ENCODE data around the gene RAD9B. TPM values are rescaled to one million over a fixed set of nuclear protein-coding genes. Genes with fewer than 3 reads are reported as not detected.
A peak's percentile ranks its signal among the peaks of the same experiment; 100 is the strongest.

RAD9B gene
- total RNA-seq, 4 donors from 2014 or later, result 0.31 to 0.60 TPM; not detected in 2

GRCh38 chr12:110546339-110546738, 44.2 kb downstream of the RAD9B start:
- TF ChIP-seq CTCF (IDR thresholded peaks at IDR 0.05), result no peak
- DNase-seq (ENCODE audit: low spot score), result no peak
- ATAC-seq (ENCODE audit: low FRiP score), result peak; percentile 63

- ATAC-seq (ENCODE audit: low FRiP score) (no peak), DNase-seq (ENCODE audit: low spot score) (no peak)
- no peak for TF ChIP-seq CTCF (IDR thresholded peaks at IDR 0.05)
These were observed 45.0 kb downstream of the RAD9B start for GRCh38 chr12:110547090-110547489.

GRCh38 chr12:110548678-110549077, 46.5 kb downstream of the RAD9B start:
- no peak for DNase-seq (ENCODE audit: low spot score)
- peak; percentile 39 for ATAC-seq (ENCODE audit: low FRiP score)
- TF ChIP-seq CTCF (IDR thresholded peaks at IDR 0.05), result no peak

- TF ChIP-seq CTCF (IDR thresholded peaks at IDR 0.05), result no peak
- no peak for ATAC-seq (ENCODE audit: low FRiP score)
- DNase-seq (ENCODE audit: low spot score), result no peak
These were observed 47.6 kb downstream of the RAD9B start for GRCh38 chr12:110549716-110550115.

- TF ChIP-seq CTCF (IDR thresholded peaks at IDR 0.05), result no peak
- no peak for DNase-seq (ENCODE audit: low spot score)
- no peak for ATAC-seq (ENCODE audit: low FRiP score)
These were observed 48.9 kb downstream of the RAD9B start for GRCh38 chr12:110550981-110551380.

Small RNA genes within 50 kb of the gene (small RNA-seq; reads per million reads assigned to genes)
- not detected for gene RF00278

Other genes starting within 250 kb of the RAD9B start
- gene ATP2A2, start 221.1 kb upstream of the RAD9B start, total RNA-seq, result 100 to 1,000 TPM; 116 to 238 (median 132) TPM
- 10 to 100 TPM; 34.6 to 54.8 (median 48.9) TPM for gene ANAPC7, start 98.6 kb upstream of the RAD9B start, total RNA-seq
- 100 to 1,000 TPM; 389 to 434 (median 424) TPM for gene ARPC3, start 52.0 kb upstream of the RAD9B start, total RNA-seq
- 10 to 100 TPM; 14.7 to 25.3 (median 21.2) TPM for gene GPN3, start 34.1 kb upstream of the RAD9B start, total RNA-seq
- 1 to 10 TPM; 5.0 to 8.0 (median 6.3) TPM for gene FAM216A, start 33.5 kb upstream of the RAD9B start, total RNA-seq
- 10 to 100 TPM; 83.5 to 98.8 (median 86.8) TPM for gene VPS29, start 220 bp upstream of the RAD9B start, total RNA-seq
- gene PPTC7, start 81.0 kb downstream of the RAD9B start, total RNA-seq, result 10 to 100 TPM; 20.8 to 49.1 (median 23.4) TPM
- 10 to 100 TPM; 22.7 to 30.4 (median 25.6) TPM for gene TCTN1, start 111.8 kb downstream of the RAD9B start, total RNA-seq
- 10 to 100 TPM; 10.9 to 15.6 (median 12.2) TPM for gene HVCN1, start 186.8 kb downstream of the RAD9B start, total RNA-seq
- gene PPP1CC, start 240.6 kb downstream of the RAD9B start, total RNA-seq, result 100 to 1,000 TPM in 2 of 4 donors, 10 to 100 TPM in 2; 87.3 to 127 (median 104) TPM